RWPE2 (cell line): ENCODE data around the gene AGRP.

ENCODE experiments used
- ATAC-seq: fragments of 200-7000 bp; cut with Tn5 transposase; 3 replicates; pipeline ENCODE4 v1.9.1; 2021; ENCODE audit warnings: low read depth
- DNase-seq: peaks from one replicate; pipeline ENCODE4 v3.0.0-alpha.2; 2020; ENCODE audit warnings: low spot score
- H3K27ac ChIP-seq: fragments of 450-650 bp; 2 replicates; pipeline ENCODE4 v1.5.1; 2017; ENCODE audit warnings: mild to moderate bottlenecking; ENCODE audit not compliant: poor library complexity, severe bottlenecking
- H3K27me3 ChIP-seq: fragments of 250-450 bp; sonication (Bioruptor Pico); 2 replicates; pipeline ENCODE4 v1.5.1; 2021; ENCODE audit warnings: mild to moderate bottlenecking, moderate library complexity; ENCODE audit not compliant: insufficient read depth, poor library complexity, severe bottlenecking
- H3K36me3 ChIP-seq: fragments of 250-450 bp; sonication (Bioruptor Pico); 2 replicates; pipeline ENCODE4 v1.5.1; 2020; ENCODE audit warnings: low read depth, mild to moderate bottlenecking, moderate library complexity
- H3K4me1 ChIP-seq: fragments of 250-450 bp; sonication (Bioruptor Pico); 2 replicates; pipeline ENCODE4 v1.5.1; 2021; ENCODE audit warnings: mild to moderate bottlenecking, moderate library complexity; ENCODE audit not compliant: insufficient read depth, poor library complexity, severe bottlenecking
- H3K4me3 ChIP-seq: fragments of 250-450 bp; sonication (Bioruptor Pico); 2 replicates; pipeline ENCODE4 v1.5.1; 2021; ENCODE audit warnings: mild to moderate bottlenecking, moderate library complexity; ENCODE audit not compliant: severe bottlenecking
- H3K9me3 ChIP-seq: fragments of 250-450 bp; sonication (Bioruptor Pico); 2 replicates; pipeline ENCODE4 v1.5.1; 2021; ENCODE audit warnings: mild to moderate bottlenecking, moderate library complexity; ENCODE audit not compliant: severe bottlenecking
- TF ChIP-seq, protein P1 (sequence below): fragments of 450-650 bp; IDR thresholded peaks from one replicate; pipeline ENCODE4 v1.5.1; 2017; ENCODE audit warnings: mild to moderate bottlenecking, moderate library complexity; ENCODE audit not compliant: poor library complexity, severe bottlenecking

The AGRP gene

DNA sequence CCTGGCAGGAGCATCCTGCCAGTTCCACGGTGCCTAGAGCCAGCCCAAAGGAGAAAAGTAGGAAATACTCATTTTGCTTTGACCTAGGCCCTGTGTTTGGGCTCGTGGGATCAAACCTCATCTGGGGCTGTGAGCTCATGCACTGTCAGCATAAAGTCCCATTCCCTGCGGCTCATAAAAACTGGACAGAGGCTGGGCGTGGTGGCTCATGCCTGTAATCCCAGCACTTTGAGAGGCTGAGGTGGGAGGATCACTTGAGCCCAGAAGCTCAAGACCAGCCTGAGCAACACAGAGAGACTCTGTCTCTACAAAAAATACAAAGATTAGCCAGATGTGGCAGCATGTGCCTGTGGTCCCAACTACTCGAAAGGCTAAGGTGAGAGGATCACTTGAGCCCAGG is 20.3 kb downstream of the AGRP start:
- DNase-seq (no peak), ATAC-seq (no peak)
- Histone ChIP-seq H3K27ac (no peak overlapping the region), H3K9me3 (no peaks in the 10 kb centered on the region), H3K27me3 (no peaks in the 10 kb centered on the region), H3K36me3 (peaks cover 2% of the 10 kb centered on the region; the same call in 1 of the 2 replicates), H3K4me3 (no peak overlapping the region), H3K4me1 (peaks cover 4% of the 10 kb centered on the region)
- TF ChIP-seq, protein P1, sequence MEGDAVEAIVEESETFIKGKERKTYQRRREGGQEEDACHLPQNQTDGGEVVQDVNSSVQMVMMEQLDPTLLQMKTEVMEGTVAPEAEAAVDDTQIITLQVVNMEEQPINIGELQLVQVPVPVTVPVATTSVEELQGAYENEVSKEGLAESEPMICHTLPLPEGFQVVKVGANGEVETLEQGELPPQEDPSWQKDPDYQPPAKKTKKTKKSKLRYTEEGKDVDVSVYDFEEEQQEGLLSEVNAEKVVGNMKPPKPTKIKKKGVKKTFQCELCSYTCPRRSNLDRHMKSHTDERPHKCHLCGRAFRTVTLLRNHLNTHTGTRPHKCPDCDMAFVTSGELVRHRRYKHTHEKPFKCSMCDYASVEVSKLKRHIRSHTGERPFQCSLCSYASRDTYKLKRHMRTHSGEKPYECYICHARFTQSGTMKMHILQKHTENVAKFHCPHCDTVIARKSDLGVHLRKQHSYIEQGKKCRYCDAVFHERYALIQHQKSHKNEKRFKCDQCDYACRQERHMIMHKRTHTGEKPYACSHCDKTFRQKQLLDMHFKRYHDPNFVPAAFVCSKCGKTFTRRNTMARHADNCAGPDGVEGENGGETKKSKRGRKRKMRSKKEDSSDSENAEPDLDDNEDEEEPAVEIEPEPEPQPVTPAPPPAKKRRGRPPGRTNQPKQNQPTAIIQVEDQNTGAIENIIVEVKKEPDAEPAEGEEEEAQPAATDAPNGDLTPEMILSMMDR = no peak

DNA sequence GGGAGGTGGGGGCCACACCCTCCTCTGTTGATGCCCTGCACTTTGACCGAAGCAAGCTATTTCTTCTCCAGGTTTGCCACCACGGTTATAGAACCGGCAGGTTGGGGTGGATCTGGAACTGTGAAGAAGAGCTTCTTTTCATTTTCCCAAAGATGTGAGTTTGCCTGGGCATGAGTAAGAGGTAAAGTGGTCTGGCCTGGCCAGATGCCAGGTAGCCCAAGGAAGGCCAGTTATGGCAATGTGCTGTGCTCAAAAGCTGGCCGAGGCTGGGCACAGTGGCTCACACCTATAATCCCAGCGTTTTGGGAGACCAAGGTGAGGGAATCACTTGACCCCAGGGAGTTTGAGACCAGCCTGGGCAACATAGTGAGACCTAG is 21.1 kb downstream of the AGRP start:
- Histone ChIP-seq H3K27me3 (no peaks in the 10 kb centered on the region), H3K36me3 (peaks cover 2% of the 10 kb centered on the region; the same call in 1 of the 2 replicates), H3K27ac (no peak overlapping the region), H3K4me1 (peaks cover 4% of the 10 kb centered on the region), H3K9me3 (no peaks in the 10 kb centered on the region), H3K4me3 (no peak overlapping the region)
- DNase-seq = no peak
- no peak for ATAC-seq
- TF ChIP-seq, protein P1 = no peak

DNA sequence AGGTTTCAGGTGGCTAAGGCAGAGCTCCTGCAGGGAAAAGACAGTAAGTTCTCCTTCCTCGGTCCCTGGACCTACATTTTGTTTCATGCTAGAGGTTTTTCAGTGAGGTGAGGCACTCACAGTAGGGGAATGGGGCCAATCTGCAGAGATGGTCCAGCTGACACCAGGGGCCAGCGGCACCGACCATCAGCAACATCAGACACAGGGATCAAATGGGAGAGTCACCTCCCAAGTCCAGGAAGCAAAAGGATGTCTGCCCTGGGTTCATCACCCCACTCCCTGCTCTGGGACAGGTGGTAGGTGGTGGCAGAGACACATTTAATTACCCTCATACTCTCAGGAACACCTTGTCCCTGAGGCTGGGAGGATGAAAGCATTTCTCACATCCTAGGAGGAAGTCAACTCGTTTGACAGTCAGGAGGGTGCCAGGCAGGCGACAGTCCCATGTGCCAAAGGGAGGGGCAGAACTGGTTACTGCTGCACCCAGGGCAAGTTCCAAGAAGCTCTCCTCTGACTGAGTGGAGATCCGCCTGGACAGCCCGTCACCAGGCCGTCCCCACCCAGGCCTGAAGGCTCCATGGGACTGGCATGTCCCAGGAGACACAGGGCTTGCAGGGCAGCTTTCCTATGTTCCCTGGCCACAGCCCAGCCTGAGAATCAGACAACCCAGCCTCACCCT is 21.6 kb downstream of the AGRP start:
- Histone ChIP-seq H3K27ac (no peak overlapping the region), H3K36me3 (peaks cover 2% of the 10 kb centered on the region; the same call in 1 of the 2 replicates), H3K4me1 (peaks cover 4% of the 10 kb centered on the region), H3K9me3 (no peaks in the 10 kb centered on the region), H3K27me3 (no peaks in the 10 kb centered on the region), H3K4me3 (no peak overlapping the region)
- no peak for ATAC-seq
- TF ChIP-seq, protein P1 = no peak
- DNase-seq = no peak

- H3K4me1 ChIP-seq = peaks cover 4% of the 10 kb centered on the region
- H3K36me3 ChIP-seq = peaks cover 2% of the 10 kb centered on the region; the same call in 1 of the 2 replicates
- no peak overlapping the region for H3K4me3 ChIP-seq
Observed at GRCh38 chr16:67460961-67461360, 22.4 kb downstream of the AGRP start.

More at GRCh38 chr16:67460961-67461360, 22.4 kb downstream of the AGRP start:
- Histone ChIP-seq H3K27ac (no peak overlapping the region), H3K9me3 (no peaks in the 10 kb centered on the region), H3K27me3 (no peaks in the 10 kb centered on the region)
- DNase-seq (no peak), ATAC-seq (no peak)
- TF ChIP-seq, protein P1 = no peak
